ENCODE measurements around the gene COL26A1. TPM values are rescaled to one million over a fixed set of nuclear protein-coding genes. Genes with fewer than 3 reads are reported as not detected.

The COL26A1 gene
- total RNA-seq, 4 donors from 2014 or later: 0.06 TPM; not detected in 3

DNA sequence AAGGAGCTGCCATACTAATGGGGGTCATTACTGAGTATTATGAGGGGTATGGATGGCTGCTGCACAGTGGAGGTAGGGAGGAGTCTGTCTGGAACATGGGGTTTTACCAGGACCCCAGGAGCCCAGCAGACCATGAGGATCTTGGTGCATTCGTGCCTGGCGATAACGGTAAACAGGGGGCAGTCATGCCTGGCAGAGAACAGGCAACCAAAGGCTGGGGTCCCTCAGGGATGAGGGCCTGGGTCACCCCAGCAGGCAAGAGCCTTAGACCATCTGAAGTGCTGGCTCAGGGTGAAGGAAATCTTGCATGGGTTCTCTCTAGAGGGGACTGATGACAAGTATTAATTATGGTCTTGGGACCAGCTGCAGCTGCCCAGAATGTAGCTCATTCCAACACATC is 220.3 kb downstream of the COL26A1 start:
- peak in 1 of 2 donors; percentile 36 for DNase-seq (ENCODE audit: low spot score in 2 of 2)
- 86 to 93% methylated on average over 3 of the region's 3 CpGs for WGBS, 2 donors
- intact Hi-C loops (cut with DNase I; ENCODE audit: low total_unique reads): no loop called here
- no peak overlapping the region for H3K4me3 ChIP-seq (ENCODE audit: low read depth, poor library complexity, severe bottlenecking)
- TF ChIP-seq POLR2A (IDR thresholded peaks at IDR 0.05): no peak
- TF ChIP-seq, protein P1, sequence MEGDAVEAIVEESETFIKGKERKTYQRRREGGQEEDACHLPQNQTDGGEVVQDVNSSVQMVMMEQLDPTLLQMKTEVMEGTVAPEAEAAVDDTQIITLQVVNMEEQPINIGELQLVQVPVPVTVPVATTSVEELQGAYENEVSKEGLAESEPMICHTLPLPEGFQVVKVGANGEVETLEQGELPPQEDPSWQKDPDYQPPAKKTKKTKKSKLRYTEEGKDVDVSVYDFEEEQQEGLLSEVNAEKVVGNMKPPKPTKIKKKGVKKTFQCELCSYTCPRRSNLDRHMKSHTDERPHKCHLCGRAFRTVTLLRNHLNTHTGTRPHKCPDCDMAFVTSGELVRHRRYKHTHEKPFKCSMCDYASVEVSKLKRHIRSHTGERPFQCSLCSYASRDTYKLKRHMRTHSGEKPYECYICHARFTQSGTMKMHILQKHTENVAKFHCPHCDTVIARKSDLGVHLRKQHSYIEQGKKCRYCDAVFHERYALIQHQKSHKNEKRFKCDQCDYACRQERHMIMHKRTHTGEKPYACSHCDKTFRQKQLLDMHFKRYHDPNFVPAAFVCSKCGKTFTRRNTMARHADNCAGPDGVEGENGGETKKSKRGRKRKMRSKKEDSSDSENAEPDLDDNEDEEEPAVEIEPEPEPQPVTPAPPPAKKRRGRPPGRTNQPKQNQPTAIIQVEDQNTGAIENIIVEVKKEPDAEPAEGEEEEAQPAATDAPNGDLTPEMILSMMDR (IDR thresholded peaks at IDR 0.05): no peak

DNA sequence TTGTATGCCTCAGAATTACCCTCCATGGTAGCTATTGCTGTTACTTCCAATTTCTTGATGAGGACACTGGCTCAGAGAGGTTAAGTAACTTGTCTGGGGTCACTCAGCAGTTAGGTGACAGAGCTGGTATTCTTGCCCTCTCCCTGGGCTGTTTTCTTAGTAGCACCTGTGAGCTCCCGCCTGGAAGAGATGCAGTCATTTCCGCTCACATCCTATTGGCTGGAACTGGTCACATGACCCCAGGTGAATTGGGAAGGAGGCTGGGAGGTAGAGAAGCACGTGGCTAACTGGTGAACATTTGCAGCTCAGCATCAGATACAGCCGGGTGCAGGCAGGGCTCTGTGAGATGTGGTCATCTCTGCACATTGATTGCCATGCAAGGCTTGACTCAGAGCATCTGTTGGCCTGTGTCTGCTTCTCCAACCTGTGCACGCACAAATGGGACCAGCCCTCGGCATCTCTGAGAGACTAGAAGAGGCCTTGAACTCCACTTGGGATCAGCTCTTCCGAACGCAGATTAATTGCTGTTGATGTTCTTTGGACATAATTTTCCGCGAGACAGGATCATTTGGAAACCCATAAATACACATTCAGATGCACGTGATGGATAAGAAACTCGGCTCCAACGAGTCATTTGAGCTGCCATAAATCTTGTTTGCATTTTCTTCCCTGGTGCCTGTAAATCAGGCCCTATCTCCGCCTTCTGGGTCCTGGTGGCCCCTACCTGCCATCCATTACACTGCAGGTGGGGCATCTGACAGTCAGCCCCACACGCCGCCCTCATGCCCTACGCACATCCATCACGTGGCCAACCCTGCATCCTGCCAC is 223.6 kb downstream of the COL26A1 start:
- DNase-seq (ENCODE audit: low spot score in 2 of 2): peak in 1 of 2 donors; percentile 71

DNA sequence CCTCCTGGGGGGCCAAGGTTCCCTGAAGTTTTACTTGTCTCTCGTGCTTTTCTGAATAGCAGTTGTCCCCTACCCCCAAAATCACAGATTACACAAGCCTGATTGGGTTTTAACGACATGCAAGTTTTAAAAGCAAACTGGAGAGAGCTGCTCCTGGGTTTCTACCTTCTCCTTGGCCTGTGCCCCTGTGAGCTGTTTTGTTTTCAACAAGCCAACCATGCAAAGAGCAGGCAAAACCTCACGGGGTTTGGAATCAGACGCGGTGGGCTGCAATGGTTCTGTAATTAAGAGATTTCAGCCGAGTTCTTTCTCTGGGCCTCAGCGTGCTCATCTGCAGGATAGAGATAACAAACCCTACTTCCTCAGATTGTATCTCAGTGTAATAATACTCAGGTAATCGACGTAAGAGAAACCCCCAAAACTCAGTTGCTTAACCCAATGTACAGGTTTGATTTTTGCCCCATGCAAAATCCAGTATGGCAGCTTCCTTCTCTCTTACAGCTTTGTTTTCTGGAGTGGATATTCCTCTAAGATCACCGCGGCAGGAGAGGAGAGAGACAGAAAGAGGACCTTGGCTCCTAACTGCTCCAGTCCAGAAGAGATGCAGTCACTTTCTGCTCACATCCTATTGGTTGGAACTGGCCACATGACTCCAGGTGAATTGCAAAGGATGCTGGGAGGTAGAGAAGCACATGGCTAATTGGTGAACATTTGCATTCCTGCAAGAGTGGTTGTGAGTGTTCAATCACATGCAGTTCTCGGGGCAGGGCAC is 224.4 kb downstream of the COL26A1 start:
- intact Hi-C loops (cut with DNase I; ENCODE audit: low total_unique reads): no loop called here
- peak in 1 of 2 donors; percentile 64 for DNase-seq (ENCODE audit: low spot score in 2 of 2)
- no peak for TF ChIP-seq POLR2A (IDR thresholded peaks at IDR 0.05)
- TF ChIP-seq, protein P1 (IDR thresholded peaks at IDR 0.05): no peak
- H3K4me3 ChIP-seq (ENCODE audit: low read depth, poor library complexity, severe bottlenecking): no peak overlapping the region
- WGBS, 2 donors: 74 to 75% methylated on average over 12 of the region's 12 CpGs

More for the DNA sequence above, 223.6 kb downstream of the COL26A1 start:
- H3K4me3 ChIP-seq (ENCODE audit: low read depth, poor library complexity, severe bottlenecking): no peak overlapping the region
- 52 to 57% methylated on average over 18 of the region's 18 CpGs for WGBS, 2 donors
- intact Hi-C loops (cut with DNase I; ENCODE audit: low total_unique reads): no loop called here
- TF ChIP-seq POLR2A (IDR thresholded peaks at IDR 0.05): no peak
- TF ChIP-seq, protein P1 (IDR thresholded peaks at IDR 0.05): no peak

DNA sequence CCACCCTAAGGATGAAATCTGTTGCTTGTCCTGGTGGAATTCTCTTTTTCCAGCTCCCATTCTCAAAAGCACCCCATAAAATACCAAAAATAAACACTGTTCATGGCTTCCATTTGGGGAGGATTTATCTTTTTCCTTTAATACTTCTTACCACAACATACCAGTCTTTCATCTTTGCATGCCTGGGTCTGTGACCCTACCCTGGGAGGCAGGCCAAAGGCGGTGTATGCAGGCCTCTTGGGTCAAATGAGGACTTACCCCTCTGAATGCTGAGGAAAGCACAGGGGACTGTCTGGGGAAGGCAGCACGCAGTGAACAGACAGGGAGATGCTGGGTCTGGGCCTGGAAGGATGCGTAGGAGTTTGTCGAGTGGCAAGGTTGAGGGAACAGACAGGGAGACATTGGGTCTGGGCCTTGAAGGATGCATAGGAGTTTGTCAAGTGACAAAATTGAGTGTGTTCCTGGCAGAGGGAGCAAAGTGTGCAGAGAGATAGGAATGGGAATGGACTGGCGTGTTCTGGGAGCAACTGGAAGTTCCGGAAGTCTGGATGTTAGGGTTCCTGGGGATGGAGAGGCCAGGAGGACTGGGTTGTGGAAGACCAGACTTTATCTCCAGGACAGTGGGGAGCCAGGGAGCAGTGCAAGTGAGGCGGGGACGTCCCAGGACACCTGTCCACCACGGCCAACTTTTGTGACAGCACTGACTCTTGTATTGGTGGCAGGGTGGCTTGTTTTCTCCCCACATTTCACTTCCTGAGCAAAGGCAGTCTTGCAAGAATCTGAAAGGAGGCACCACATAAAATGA is 225.7 kb downstream of the COL26A1 start:
- intact Hi-C loops (cut with DNase I; ENCODE audit: low total_unique reads): no loop called here
- 87 to 90% methylated on average over 9 of the region's 9 CpGs for WGBS, 2 donors
- H3K4me3 ChIP-seq (ENCODE audit: low read depth, poor library complexity, severe bottlenecking): no peak overlapping the region
- peak in 1 of 2 donors; percentile 74 for DNase-seq (ENCODE audit: low spot score in 2 of 2)
- no peak for TF ChIP-seq POLR2A (IDR thresholded peaks at IDR 0.05)
- TF ChIP-seq, protein P1 (IDR thresholded peaks at IDR 0.05): no peak

DNA sequence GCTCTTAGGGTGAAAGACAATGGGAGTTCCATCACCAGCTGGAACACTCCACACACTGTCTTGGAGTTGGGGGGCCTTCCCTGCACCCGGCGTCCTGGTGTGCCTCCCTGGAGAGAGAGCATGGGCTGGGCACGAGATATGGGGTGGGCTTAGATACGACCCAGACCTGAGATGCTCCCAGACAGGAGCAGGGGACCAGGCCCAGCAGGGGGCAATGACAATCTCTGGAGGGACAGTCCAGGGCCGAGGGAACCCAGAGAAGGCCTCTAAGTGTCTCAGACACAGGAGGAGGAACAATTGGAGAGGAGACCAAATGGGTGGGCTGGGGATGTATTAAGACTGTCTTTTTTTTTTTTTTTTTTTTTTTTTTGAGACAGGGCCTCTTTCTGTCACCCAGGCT is 226.4 kb downstream of the COL26A1 start:
- TF ChIP-seq POLR2A (IDR thresholded peaks at IDR 0.05): no peak
- TF ChIP-seq, protein P1 (IDR thresholded peaks at IDR 0.05): no peak
- intact Hi-C loops (cut with DNase I; ENCODE audit: low total_unique reads): no loop called here
- peak in 1 of 2 donors; percentile 10 for DNase-seq (ENCODE audit: low spot score in 2 of 2)
- 67 to 75% methylated on average over 5 of the region's 5 CpGs for WGBS, 2 donors
- H3K4me3 ChIP-seq (ENCODE audit: low read depth, poor library complexity, severe bottlenecking): no peak overlapping the region

Measured in lower leg skin (tissue), 4 donors.